Panc1 (cell line): ENCODE measurements around the gene C1QL2.

Source experiments
- POLR2AphosphoS5 ChIP-seq: IDR thresholded peaks from 2 replicates; pipeline ENCODE4 v1.6.1; 2012; ENCODE audit warnings: mild to moderate bottlenecking, low read depth, low read length, moderate library complexity
- SIN3A ChIP-seq: IDR thresholded peaks from 2 replicates; pipeline ENCODE4 v1.6.1; 2012; ENCODE audit warnings: low read depth, mild to moderate bottlenecking, low read length, moderate library complexity, borderline replicate concordance; ENCODE audit not compliant: insufficient read depth
- TCF7L2 ChIP-seq: IDR thresholded peaks from 2 replicates; pipeline ENCODE4 v1.6.1; 2011; ENCODE audit warnings: mild to moderate bottlenecking, low read depth, low read length, inconsistent platforms
- TF ChIP-seq, protein P1 (sequence below): fragments of 450-650 bp; IDR thresholded peaks from 2 replicates; pipeline ENCODE4 v1.5.1; 2017; ENCODE audit warnings: mild to moderate bottlenecking
- TF ChIP-seq, protein P2 (sequence below), 2 experiments: IDR thresholded peaks; 2 replicates each; pipeline ENCODE4 v1.6.1; 2011 to 2012; ENCODE audit warnings: low read depth in 2 of 2, control low read depth in 1 of 2, low read length in 1 of 2, mild to moderate bottlenecking in 1 of 2, moderate library complexity in 1 of 2; ENCODE audit not compliant: insufficient read depth in 1 of 2

DNA sequence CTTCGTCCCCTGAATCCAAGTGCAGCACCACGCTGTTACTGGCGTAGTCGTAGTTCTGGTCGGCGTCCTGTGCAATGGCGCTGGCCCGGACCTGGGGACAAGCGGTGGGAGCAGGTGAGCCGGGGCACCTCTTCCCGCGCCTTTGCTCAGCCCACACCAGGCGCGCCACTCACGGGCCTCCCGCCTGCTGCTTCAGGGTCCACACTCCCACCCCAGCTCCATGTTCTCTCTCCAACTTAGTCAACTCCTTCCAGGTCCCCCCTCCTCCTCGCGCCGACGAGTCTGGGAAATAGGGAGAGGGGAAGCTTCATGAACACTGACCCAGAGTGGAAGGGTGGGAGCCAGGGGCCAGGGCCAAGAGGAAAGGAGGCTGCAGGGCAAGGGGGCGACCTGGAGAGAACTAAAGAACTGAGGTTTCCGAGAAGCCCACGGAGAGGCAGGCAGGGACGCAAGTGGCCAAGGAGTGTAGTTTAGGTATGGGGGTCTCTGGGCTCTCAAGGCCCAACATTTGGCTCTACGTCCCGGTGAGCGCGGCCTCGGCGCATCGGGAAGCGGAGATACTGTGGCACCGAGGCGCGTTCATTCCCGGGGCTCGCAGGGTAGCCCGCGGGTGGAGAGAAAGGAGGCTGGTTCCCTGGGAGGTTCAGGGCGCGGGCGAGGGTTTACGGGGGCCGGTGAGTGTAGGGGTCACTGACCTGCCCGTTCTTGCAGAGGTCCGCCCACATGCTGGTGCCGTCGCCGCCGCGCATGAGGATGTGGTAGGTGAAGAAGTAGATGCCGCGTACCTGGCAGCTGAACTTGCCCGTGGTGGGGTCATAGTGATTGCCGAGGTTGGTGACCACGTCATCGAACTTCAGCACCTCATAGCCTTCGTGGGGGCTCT lies 1.4 kb downstream of the C1QL2 start:
- TF ChIP-seq, protein P1, sequence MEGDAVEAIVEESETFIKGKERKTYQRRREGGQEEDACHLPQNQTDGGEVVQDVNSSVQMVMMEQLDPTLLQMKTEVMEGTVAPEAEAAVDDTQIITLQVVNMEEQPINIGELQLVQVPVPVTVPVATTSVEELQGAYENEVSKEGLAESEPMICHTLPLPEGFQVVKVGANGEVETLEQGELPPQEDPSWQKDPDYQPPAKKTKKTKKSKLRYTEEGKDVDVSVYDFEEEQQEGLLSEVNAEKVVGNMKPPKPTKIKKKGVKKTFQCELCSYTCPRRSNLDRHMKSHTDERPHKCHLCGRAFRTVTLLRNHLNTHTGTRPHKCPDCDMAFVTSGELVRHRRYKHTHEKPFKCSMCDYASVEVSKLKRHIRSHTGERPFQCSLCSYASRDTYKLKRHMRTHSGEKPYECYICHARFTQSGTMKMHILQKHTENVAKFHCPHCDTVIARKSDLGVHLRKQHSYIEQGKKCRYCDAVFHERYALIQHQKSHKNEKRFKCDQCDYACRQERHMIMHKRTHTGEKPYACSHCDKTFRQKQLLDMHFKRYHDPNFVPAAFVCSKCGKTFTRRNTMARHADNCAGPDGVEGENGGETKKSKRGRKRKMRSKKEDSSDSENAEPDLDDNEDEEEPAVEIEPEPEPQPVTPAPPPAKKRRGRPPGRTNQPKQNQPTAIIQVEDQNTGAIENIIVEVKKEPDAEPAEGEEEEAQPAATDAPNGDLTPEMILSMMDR = no peak
- TF ChIP-seq POLR2AphosphoS5 (no peak), TCF7L2 (no peak), SIN3A (no peak)
- TF ChIP-seq, protein P2, sequence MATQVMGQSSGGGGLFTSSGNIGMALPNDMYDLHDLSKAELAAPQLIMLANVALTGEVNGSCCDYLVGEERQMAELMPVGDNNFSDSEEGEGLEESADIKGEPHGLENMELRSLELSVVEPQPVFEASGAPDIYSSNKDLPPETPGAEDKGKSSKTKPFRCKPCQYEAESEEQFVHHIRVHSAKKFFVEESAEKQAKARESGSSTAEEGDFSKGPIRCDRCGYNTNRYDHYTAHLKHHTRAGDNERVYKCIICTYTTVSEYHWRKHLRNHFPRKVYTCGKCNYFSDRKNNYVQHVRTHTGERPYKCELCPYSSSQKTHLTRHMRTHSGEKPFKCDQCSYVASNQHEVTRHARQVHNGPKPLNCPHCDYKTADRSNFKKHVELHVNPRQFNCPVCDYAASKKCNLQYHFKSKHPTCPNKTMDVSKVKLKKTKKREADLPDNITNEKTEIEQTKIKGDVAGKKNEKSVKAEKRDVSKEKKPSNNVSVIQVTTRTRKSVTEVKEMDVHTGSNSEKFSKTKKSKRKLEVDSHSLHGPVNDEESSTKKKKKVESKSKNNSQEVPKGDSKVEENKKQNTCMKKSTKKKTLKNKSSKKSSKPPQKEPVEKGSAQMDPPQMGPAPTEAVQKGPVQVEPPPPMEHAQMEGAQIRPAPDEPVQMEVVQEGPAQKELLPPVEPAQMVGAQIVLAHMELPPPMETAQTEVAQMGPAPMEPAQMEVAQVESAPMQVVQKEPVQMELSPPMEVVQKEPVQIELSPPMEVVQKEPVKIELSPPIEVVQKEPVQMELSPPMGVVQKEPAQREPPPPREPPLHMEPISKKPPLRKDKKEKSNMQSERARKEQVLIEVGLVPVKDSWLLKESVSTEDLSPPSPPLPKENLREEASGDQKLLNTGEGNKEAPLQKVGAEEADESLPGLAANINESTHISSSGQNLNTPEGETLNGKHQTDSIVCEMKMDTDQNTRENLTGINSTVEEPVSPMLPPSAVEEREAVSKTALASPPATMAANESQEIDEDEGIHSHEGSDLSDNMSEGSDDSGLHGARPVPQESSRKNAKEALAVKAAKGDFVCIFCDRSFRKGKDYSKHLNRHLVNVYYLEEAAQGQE (IDR thresholded peaks at IDR 0.05; ENCODE audit: insufficient read depth in 1 of 2, low read depth in 2 of 2, low read length in 1 of 2) = no peak
